ENCODE measurements around the gene STK39. TPM values are rescaled to one million over a fixed set of nuclear protein-coding genes. Genes with fewer than 3 reads are reported as not detected.

Gene STK39
- total and polyA plus RNA-seq, 2 donors (not counting 1 experiment from before 2014, with no cell fraction given) = 2.3 to 14.6 TPM

GRCh38 chr2:168190590-168191336 is 56.6 kb downstream of the STK39 start:
- Histone ChIP-seq H3K79me2 (ENCODE audit: control insufficient read depth, insufficient read depth, low read length) (peaks cover 25% of the 10 kb centered on the region), H3K4me3 (ENCODE audit: control extremely low read depth in 1 of 5, extremely low read depth in 1 of 5, insufficient read depth in 1 of 5, low read depth in 2 of 5, low read length in 4 of 5) (no peak overlapping the region), H3K27me3 (replicated peaks in 1 of 4; ENCODE audit: control extremely low read depth in 1 of 4, control insufficient read depth in 3 of 4, insufficient read depth in 4 of 4, low read length in 3 of 4) (no peaks in the 10 kb centered on the region), H3K4me2 (replicated peaks; ENCODE audit: low read depth, low read length, poor library complexity, severe bottlenecking) (no peak overlapping the region), H3K36me3 (replicated peaks in 1 of 2; ENCODE audit: control extremely low read depth in 1 of 2, control insufficient read depth in 1 of 2, extremely low read depth in 1 of 2, insufficient read depth in 2 of 2, low read length in 1 of 2) (no peaks in the 10 kb centered on the region), H4K20me1 (ENCODE audit: control insufficient read depth, insufficient read depth, low read length, poor library complexity, severe bottlenecking) (peaks cover 21% of the 10 kb centered on the region), H3K9ac (ENCODE audit: low read length) (no peak overlapping the region), H2AFZ (ENCODE audit: insufficient read depth, low read depth, low read length, poor library complexity, severe bottlenecking) (no peak overlapping the region), H3K27ac (ENCODE audit: low read length in 2 of 2) (no peak overlapping the region), H3K9me3 (ENCODE audit: control extremely low read depth in 1 of 3, control insufficient read depth in 2 of 3, insufficient read depth in 1 of 3, low read length in 2 of 3) (no peaks in the 10 kb centered on the region), H3K4me1 (ENCODE audit: control insufficient read depth in 2 of 2, insufficient read depth in 2 of 2, low read length in 2 of 2) (peaks cover 29 to 35% of the 10 kb centered on the region in 2 donors)
- DNase-seq = no peak
- intact Hi-C loops (cut with micrococcal nuclease) = no loop called here
- Mint-ChIP-seq H3K4me3 (no peak overlapping the region), H3K27me3 (no peaks in the 10 kb centered on the region), H3K9me3 (ENCODE audit: insufficient read depth) (no peaks in the 10 kb centered on the region), H3K4me1 (peaks cover 28% of the 10 kb centered on the region), H3K27ac (no peak overlapping the region)
- CTCF ChIA-PET = interaction anchor here (1.5 kb wide), 1 partner anchor 146 kb away, joined by 4 read pairs; no protein-coding TSS in a partner anchor
- POLR2A ChIA-PET = no interaction called here
- TF ChIP-seq EZH2 (IDR thresholded peaks at IDR 0.05; ENCODE audit: borderline replicate concordance, insufficient read depth, low read depth, low read length, poor library complexity, severe bottlenecking) (no peak), CTCF (IDR thresholded peaks at IDR 0.05) (no peak)
- WGBS (ENCODE audit: insufficient coverage) = 97% methylated on average over 6 of the region's 7 CpGs
- no peak for ATAC-seq (ENCODE audit: low read depth)

DNA sequence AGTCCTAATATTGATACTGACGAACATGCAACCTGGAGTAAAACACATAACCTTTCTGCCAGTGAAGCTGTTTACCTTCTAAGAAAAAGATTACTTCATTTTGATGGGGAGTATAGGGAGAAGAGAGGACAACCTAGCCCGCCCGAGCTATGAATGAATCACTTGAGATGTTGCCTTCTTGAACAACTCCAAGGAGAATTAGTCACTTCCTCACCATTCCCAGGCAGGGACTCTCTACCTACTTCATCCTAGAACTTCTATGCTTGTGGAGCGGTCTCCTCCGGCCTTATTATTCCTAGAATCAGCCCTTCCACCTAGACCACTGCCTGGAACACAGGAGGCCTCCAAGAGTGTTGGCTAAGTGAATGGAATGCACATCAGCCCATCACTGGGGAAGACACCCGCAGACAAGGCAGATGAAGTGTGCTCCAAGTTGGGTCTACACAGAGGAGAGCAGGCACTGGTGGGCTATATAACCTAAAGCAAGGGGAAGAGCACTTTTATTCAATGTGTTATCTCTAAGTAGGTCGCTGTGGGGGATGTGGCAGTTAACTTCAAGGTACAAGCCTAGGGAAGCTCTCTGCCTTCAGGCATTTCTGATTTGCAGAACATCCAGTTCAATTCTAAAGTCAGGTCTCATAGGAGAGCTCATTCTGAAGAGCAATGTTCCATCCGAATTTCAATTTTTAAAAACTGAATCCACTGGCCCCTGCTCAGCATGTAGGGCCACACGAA is 57.4 kb downstream of the STK39 start:
- H3K4me2 ChIP-seq (replicated peaks; ENCODE audit: low read depth, low read length, poor library complexity, severe bottlenecking) = no peak overlapping the region
- DNase-seq (no peak), ATAC-seq (ENCODE audit: low read depth) (no peak)
- no peaks in the 10 kb centered on the region for H3K27me3 ChIP-seq (replicated peaks in 1 of 4; ENCODE audit: control extremely low read depth in 1 of 4, control insufficient read depth in 3 of 4, insufficient read depth in 4 of 4, low read length in 3 of 4)
- no peak overlapping the region for H2AFZ ChIP-seq (ENCODE audit: insufficient read depth, low read depth, low read length, poor library complexity, severe bottlenecking)
- TF ChIP-seq EZH2 (IDR thresholded peaks at IDR 0.05; ENCODE audit: borderline replicate concordance, insufficient read depth, low read depth, low read length, poor library complexity, severe bottlenecking) (no peak), CTCF (IDR thresholded peaks at IDR 0.05) (no peak)
- H3K27ac ChIP-seq (ENCODE audit: low read length in 2 of 2) = no peak overlapping the region
- H3K4me1 ChIP-seq (ENCODE audit: control insufficient read depth in 2 of 2, insufficient read depth in 2 of 2, low read length in 2 of 2) = peaks cover 21 to 27% of the 10 kb centered on the region in 2 donors
- peaks cover 25% of the 10 kb centered on the region for H3K79me2 ChIP-seq (ENCODE audit: control insufficient read depth, insufficient read depth, low read length)
- POLR2A ChIA-PET = no interaction called here
- intact Hi-C loops (cut with micrococcal nuclease) = no loop called here
- Mint-ChIP-seq H3K27me3 (no peaks in the 10 kb centered on the region), H3K4me1 (peaks cover 21% of the 10 kb centered on the region), H3K4me3 (no peak overlapping the region), H3K9me3 (ENCODE audit: insufficient read depth) (no peaks in the 10 kb centered on the region), H3K27ac (no peak overlapping the region)
- H3K9me3 ChIP-seq (ENCODE audit: control extremely low read depth in 1 of 3, control insufficient read depth in 2 of 3, insufficient read depth in 1 of 3, low read length in 2 of 3) = no peaks in the 10 kb centered on the region
- CTCF ChIA-PET = no interaction called here
- no peaks in the 10 kb centered on the region for H3K36me3 ChIP-seq (replicated peaks in 1 of 2; ENCODE audit: control extremely low read depth in 1 of 2, control insufficient read depth in 1 of 2, extremely low read depth in 1 of 2, insufficient read depth in 2 of 2, low read length in 1 of 2)
- no peak overlapping the region for H3K9ac ChIP-seq (ENCODE audit: low read length)
- no peak overlapping the region for H3K4me3 ChIP-seq (ENCODE audit: control extremely low read depth in 1 of 5, extremely low read depth in 1 of 5, insufficient read depth in 1 of 5, low read depth in 2 of 5, low read length in 4 of 5)
- WGBS (ENCODE audit: insufficient coverage) = 95% methylated on average over 4 of the region's 9 CpGs
- H4K20me1 ChIP-seq (ENCODE audit: control insufficient read depth, insufficient read depth, low read length, poor library complexity, severe bottlenecking) = peaks cover 21% of the 10 kb centered on the region

Measured in B cell (primary cell).